ENCODE results near the gene ACSF2. TPM values are rescaled to one million over a fixed set of nuclear protein-coding genes. Genes with fewer than 3 reads are reported as not detected.
"Not testable (repeated sequence)": the region's sequence is repeated elsewhere in the genome, so short reads cannot be mapped to it uniquely, and the experiment has no call there.

Gene ACSF2
- total RNA-seq, 1 experiment from 2014 or later, result 20.4 TPM

GRCh38 chr17:50464121-50464520 is 38.1 kb downstream of the ACSF2 start:
- no peak for DNase-seq (ENCODE audit: low read depth)

DNA sequence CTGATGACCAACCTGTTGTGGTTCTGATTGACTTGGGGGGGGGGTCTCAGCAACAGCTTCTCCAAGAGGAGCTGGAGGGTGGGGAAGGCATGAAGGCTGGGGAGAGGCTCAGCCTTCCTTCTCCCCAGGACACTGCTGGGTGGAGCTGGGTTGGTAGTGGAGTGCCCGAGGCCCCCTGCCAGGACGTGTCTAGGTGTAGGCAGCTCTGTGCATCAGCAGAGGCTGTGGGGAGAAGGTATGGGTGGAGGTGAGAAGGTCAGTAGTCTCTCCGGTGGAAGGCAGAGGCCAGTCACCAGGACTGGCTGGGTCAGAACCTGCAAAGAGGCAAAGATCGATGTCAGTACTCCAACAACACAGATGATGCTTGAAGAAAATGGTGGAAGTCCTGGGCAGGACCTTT is 38.7 kb downstream of the ACSF2 start:
- no peak for DNase-seq (ENCODE audit: low read depth)

GRCh38 chr17:50465171-50465570 is 39.2 kb downstream of the ACSF2 start:
- DNase-seq (ENCODE audit: low read depth), result no peak

GRCh38 chr17:50465635-50466034 is 39.6 kb downstream of the ACSF2 start:
- DNase-seq (ENCODE audit: low read depth), result no peak

DNA sequence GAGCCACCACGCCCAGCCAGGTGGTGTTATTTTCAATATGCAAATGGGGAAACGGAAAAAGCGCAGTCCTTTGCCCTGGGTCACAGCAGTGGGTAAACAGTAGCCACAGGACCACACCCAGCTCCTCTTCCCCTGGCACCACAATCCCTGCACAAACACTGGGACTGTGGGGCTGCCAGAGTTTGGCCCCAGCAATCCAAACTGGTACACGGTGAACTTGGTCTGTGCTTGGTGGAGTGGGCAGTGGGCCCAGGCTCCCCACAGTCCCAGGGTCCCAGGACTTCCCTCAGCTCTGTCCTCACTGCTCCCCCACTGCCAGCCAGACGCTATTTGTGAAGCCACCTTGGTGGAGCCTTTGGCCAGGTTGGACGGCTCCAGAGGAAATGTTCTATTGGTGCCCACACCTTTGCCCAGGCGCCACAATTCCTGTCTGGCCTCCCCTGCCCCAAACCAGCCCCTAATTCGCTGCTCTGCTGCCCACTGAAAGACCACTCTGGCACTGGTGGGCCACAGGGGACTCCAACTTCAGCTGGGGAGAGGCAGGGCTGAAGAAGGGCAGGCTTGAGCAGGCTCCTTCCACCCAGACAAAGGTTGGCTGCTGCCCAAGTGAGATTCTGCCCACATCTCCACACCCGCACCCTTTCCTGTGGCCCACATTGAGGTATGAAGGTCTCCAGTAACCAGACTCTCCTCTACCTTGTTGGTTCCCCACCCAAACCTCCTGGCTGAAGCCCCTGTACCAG is 40.5 kb downstream of the ACSF2 start:
- DNase-seq (ENCODE audit: low read depth), result no peak

GRCh38 chr17:50467114-50467854 is 41.3 kb downstream of the ACSF2 start:
- DNase-seq (ENCODE audit: low read depth), result no peak

DNA sequence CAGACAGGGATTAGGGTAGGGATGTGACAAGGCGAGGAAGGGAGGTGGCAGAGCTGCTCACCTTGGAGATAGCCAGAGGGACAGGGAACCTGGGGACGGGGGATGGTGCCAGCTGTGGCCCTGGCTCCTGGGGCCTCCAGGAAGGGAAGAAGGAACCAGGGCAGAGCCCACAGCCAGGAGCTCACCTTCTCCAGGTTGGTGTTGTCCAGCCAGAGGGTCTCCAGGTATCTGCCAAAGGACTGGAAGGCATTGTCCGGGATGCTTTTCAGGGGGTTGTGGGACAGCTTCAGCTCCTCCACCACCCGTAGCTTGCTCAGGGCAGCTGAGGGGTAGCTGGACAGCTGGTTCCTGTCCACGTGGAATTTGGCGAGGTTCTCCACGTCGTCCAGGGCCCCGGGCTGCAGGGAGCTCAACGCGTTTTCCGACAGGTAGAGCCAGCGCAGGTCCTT is 41.9 kb downstream of the ACSF2 start:
- DNase-seq (ENCODE audit: low read depth), result no peak

DNA sequence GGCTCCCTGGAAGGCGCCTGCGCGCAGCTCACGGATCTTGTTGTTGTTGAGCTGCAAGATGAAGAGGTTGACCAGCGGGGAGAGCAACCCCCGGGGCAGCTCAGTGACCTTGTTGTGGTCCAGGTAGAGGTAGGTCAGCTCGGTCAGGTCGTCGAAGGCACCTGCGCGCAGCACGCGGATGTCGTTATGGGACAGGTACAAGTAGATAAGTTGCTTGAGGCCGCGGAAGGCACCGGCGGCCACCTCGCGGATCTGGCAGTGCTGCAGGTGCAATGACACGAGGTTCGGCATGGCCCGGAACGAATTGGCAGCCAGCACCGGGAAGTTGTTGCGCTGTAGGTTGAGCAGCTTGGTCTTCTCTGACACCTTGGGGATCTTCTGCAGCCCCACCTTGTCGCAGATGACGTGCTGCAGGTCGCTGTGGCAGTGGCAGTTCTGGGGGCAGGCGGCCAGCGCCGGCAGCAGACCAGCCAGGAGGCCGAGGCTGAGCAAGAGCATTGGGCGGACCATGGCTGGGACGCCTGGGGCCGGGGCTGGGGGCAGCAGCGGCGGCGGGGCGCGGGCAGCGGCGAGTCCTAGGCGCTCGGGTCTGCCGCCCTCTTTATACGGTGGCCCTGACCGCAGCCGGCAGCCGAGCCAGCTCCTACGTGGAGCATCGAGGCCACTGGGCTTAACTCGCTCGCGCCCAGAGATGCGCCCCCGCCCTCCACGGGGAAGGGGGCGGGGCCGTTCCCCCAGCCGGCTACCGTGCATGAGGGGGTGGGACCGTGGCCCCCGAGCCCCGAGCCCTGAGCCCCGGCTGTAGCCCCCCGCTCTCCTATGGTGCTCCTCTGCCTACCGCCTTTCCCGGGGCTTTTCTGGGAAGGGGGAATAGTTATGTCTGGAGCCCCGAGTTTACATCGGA is 42.5 kb downstream of the ACSF2 start, which contains the start of gene CHAD:
CHAD (minus strand) TSS at position 577 of the 904 bp plus-strand sequence; CDS start at position 510, 67 bp downstream.
- DNase-seq (ENCODE audit: low read depth), result no peak

DNA sequence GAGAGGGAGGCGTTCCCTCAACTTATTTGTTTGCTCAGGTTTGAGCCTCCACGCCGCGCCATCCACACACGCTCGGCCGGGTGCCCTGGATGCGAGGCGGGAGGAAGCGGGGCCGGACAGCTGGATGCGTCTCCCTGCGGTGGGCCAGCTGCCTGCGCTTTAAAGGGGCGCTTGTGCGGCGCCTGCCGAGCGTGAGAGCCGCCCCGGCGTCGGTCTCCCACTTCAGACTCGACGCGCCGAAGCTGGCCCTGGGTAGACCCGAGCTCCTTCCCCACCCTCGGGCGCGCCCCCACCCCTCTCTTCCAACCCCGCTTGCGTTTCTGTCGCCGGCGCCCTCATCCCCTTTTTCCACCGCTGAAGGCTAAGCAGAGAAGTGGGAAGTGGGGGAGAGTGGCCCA is 43.2 kb downstream of the ACSF2 start:
- no peak for DNase-seq (ENCODE audit: low read depth)

- DNase-seq (ENCODE audit: low read depth), result no peak
Measured at GRCh38 chr17:50469671-50470305, 43.8 kb downstream of the ACSF2 start.

DNA sequence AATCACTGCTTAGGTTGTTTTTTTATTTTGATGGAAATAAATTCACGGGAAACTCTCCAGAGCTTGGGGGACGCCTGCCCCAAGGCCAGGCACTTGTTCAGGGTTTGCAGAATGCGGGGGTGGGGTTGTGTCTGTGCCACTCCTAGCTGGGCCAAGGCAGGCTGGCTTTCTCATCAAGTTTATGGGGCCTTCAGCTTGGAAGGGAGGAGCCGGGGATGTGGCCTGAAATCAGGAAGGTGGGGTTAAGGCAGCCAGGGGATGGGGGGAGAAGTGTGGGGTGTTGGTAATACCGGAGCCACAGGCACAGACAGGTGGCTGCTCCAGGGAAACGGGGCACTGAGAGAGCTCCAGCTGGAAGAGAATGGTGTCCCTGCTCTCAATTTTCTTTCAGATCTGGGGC is 44.4 kb downstream of the ACSF2 start:
- no peak for DNase-seq (ENCODE audit: low read depth)

DNA sequence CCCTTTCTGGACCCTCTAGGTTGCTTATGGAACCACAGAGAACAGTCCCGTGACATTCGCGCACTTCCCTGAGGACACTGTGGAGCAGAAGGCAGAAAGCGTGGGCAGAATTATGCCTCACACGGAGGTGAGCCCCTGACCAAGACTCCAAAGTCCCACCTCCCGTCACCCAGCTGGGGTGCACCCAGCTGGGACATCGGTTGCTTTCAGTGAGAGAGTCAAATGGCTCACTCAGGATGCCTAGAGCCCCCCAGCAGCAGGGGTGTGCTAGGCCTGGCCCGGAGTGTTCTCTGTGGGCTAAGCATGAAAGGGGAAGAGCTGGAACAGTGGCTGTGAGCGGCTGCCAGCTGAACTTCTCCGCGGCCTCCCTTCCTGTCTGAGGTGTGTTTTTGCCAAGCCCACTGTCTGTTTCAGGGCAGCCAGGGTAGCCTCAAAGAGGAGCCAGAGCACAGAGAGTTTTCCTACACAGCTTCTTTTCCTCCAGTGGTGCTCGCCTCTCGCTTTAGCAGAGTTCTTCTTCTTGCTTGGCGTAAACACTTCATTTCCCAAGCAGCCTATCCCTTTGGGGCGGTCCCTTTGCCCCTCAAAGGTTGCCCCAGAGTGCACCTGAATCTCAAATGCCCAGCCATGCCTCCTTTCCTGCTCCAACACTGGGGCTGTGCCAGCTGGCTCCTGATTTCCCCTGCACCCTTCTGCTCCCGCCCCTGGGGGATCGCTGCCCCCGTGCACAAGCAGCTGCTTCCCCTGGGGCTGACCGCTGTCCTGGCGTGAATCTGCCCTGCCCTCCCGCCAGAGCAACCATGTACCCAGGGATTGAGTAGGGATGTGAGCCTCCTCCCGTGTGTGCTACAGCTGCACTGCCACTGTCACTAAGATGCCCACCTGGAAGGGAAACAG is 45.2 kb downstream of the ACSF2 start:
- no peak for DNase-seq (ENCODE audit: low read depth)

GRCh38 chr17:50472286-50472685 is 46.3 kb downstream of the ACSF2 start:
- DNase-seq (ENCODE audit: low read depth), result no peak

DNA sequence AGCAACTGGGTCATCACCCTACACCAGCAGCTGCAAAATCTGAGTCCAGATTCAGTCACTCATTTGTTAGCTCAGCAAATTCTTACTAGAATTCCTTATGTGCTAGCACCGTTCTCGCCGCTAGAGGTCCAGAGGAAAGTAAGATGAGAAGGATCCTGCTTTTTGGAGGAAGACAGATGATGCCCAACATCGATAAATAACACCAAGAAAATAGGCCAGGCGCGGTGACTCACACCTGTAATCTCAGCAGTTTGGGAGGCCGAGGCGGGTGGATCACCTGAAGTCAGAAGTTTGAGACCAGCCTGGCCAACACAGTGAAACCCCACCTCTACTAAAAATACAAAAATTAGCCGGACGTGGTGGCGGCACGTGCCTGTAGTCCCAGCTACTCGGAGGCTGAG is 46.7 kb downstream of the ACSF2 start:
- DNase-seq (ENCODE audit: low read depth), result not testable (repeated sequence)

DNA sequence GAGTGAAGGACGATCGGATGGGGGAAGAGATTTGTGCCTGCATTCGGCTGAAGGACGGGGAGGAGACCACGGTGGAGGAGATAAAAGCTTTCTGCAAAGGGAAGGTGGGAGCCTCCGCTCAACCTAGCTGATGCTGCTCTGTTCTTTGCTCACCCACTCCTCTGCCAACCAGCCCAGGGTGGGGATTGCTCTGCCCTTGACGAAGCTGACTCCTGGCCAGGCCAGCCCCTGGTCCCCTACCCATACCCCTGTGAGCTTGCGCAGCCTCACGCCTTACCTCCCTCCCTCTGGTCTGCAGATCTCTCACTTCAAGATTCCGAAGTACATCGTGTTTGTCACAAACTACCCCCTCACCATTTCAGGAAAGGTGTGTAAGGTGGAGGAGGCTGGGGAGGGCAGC is 47.9 kb downstream of the ACSF2 start:
- DNase-seq (ENCODE audit: low read depth), result no peak

- DNase-seq (ENCODE audit: low read depth), result no peak
Measured at GRCh38 chr17:50474523-50474922, 48.5 kb downstream of the ACSF2 start.

- DNase-seq (ENCODE audit: low read depth), result no peak
Measured at GRCh38 chr17:50475362-50475761, 49.3 kb downstream of the ACSF2 start.

DNA sequence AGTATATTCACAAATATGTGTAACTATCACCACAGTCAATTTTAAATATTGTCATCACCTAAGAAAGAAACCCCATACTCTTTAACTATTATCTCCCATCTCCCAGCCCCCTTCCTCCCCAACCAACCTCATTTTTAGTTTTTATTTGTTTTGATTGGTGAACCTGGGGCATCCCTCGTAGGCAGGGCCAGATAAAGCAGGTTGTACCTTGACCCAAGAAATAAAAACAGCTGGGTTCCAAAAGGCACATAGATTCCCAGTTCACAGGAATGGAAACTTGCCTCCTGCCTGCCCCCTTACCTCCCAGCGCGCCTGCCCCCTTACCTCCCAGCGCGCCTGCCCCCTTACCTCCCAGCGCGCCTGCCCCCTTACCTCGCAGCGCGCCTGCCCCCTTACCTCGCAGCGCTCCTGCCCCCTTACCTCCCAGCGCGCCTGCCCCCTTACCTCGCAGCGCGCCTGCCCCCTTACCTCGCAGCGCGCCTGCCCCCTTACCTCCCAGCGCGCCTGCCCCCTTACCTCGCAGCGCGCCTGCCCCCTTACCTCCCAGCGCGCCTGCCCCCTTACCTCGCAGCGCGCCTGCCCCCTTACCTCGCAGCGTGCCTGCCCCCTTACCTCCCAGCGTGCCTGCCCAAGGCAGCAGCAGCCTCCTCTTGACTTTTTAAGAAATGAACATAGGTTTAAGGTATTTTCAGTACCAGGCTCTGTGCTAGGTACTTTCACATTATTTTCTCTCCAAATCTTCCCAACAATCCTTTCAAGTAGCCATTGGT is 49.9 kb downstream of the ACSF2 start:
- not testable (repeated sequence) for DNase-seq (ENCODE audit: low read depth)

DNA sequence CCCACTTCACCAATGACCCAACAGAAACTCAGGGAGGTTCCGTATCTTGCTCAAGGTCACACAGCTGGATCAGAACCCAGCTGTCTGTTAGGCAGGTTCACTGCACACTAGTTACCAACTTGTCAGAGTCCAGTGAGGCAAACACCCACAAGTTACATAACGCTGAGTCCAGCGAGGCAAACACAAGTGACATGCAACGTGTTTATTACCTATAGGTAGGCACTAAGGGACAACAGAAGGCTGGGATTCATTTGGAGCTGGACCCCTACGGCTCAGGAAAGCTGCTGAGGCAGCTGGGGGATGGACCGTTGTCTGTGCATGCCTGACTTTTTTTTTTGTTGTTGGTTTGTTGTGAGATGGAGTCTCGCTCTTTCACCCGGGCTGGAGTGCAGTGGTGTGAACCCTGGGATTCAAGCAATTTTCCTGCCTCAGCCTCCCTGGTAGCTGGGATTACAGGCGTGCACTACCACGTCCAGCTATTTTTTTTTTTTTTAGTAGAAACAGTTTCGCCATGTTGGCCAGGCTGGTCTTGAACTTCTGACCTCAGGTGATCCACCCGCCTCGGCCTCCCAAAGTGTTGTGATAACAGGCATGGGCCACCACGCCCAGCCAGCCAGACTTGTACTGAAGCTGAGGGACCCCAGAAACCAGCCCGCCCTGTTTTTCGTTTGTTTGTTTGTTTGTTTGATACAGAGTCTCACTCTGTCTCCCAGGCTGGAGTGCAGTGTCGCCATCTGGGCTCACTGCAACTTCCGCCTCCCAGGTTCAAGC is 50.7 kb downstream of the ACSF2 start:
- no peak for DNase-seq (ENCODE audit: low read depth)
